Retinal pigment epithelial cell (primary cell): ENCODE results near the gene FBXL4.
A peak's percentile ranks its signal among the peaks of the same experiment; 100 is the strongest.

Source experiments
- DNase-seq: peaks from one replicate; pipeline ENCODE4 v3.0.0-alpha.2; 2010; ENCODE audit warnings: low read depth
- H3K4me3 ChIP-seq: 2 replicates; pipeline ENCODE4 v1.5.1; 2011; ENCODE audit warnings: mild to moderate bottlenecking, low read length, control low read depth, moderate library complexity
- CTCF ChIP-seq: conservative IDR thresholded peaks from 2 replicates; pipeline ENCODE4 v1.5.1; 2011; ENCODE audit warnings: low read depth, low read length, control low read depth, inconsistent platforms

Gene FBXL4

DNA sequence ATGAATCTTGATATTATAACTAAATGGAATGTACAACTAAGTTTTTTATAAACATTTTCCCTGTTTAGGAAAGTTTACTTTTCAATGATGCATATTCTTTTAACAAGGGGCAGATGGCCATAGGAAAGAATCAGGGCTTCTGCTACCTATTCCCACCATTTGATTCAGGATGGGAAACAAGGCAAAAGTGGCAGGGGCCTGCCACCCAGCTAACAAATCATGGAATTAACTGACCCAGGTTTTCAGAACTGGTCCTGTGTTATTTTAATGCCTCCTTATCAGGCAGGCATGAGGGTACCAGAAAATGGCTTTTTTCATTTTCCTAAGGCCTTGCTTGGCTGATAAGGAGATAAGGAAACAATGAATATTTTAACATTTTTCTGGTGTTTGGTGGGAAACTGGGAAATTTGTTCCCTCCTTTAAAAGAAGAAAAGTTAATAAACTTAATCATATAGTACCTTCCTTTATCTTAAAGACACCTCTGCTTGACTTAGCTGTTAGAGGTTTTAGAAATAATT is 106.7 kb downstream of the FBXL4 start:
- DNase-seq, result no peak
- TF ChIP-seq CTCF, result no peak
- H3K4me3 ChIP-seq, result no peak overlapping the region

DNA sequence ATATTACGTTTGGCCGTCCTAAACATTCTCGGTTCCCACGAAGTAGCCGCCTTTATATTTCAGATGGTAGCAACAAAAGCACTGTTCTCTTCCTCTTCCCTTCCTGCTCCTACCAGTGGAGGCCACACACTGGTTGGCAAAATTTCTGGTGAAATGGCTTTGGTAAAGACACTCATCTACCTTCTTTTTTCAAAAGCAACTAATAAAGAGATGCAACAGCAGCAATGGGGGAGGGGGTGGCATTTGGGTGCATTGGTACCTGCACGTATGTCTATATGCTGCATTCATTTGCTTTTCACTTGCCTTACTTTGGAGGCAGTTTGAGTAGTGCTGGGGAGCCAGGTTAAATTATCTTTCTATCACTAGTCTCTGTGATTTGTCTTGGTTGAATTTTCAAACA is 107.4 kb downstream of the FBXL4 start:
- no peak for DNase-seq
- H3K4me3 ChIP-seq, result no peak overlapping the region
- TF ChIP-seq CTCF, result no peak

DNA sequence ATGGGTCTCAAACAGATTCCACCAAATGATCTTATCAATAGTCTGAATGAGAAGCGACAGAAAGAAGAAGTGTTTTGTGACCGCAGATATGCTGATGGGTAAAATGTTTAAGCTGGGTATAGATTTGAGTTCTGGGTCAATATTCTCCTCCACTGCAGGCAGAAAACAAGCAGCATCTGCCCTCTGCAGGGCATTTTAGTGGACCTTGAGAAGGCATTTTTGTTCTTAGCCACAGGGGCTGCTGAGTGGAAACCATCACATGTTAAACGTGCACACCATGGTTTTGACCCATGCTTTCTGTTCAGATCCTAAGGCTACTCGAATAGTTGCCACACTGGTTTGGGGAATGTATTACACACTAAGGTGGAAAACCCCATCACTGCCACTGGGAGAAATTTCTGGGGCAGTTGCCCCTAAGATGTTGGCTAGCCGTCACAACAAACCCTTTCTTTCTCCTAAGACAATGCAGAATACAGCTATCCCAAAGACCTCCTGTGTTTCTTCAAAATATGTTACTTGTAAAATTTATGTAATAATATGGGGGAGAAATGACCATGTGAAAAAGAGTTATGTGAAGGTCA is 107.9 kb downstream of the FBXL4 start:
- DNase-seq, result no peak

GRCh38 chr6:98838975-98839374 is 108.8 kb downstream of the FBXL4 start:
- H3K4me3 ChIP-seq, result no peak overlapping the region
- no peak for TF ChIP-seq CTCF
- DNase-seq, result no peak

More for the DNA sequence above, 107.9 kb downstream of the FBXL4 start:
- no peak overlapping the region for H3K4me3 ChIP-seq
- TF ChIP-seq CTCF, result peak; percentile 70

- no peak overlapping the region for H3K4me3 ChIP-seq
- TF ChIP-seq CTCF, result no peak
- DNase-seq, result no peak
Measured at GRCh38 chr6:98838032-98838431, 109.7 kb downstream of the FBXL4 start.

DNA sequence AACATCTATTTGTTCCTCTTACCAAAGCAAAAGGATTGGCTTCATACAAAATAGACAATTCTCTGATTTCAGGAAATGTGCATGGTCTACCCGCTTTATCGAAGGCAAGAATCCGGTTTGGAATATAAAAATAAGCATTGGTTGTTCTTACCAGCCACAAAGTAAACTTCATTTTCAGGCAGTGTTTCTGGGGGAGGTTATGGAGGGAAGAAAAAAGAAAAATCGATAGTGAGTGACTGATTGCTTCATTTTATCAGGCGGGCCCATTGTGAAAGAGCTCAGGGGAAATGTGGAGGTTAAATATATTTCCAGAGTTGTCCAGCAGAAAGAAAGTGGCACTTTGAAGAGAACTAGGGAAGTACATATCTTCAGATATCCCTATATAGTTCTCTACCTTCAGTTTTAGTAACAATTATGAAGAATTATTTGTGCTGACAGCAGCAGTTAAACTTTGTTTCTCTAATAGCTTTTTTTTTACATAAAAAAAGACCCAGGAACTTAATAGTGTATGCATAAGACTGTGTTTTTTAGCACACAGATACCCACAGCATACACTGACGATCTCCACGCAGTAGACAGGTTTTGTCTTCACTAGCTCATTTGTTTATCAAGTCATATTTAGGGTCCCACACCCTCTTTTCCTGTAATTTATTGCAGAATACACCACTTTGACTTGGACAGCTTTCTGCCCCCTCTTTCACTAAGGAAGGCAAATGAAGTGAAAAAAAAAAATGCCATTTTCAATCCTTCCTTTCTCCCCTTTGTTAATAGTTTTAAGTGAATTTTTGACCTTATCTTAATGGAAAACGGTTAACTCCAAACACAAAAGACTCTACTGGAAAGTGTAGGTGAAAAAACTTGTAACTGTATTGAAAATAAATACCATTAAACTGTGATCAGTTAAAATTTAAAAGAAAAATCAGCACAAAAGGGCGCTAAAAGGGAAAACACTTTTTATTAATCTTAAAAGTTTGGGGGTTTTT is 110.5 kb downstream of the FBXL4 start:
- no peak for DNase-seq
- TF ChIP-seq CTCF, result no peak
- H3K4me3 ChIP-seq, result no peak overlapping the region
